GM12878 (cell line): Measurements from ENCODE around the gene ZMAT1.

Source experiments
- RAD21 ChIP-seq: IDR thresholded peaks from 2 replicates; pipeline ENCODE4 v1.6.1; 2011; ENCODE audit warnings: mild to moderate bottlenecking, low read depth, low read length, moderate library complexity; ENCODE audit not compliant: insufficient read depth
- YBX1 ChIP-seq: fragments of 450-650 bp; IDR thresholded peaks from 2 replicates; pipeline ENCODE4 v1.6.1; 2016; ENCODE audit warnings: antibody characterized with exemption
- ZZZ3 ChIP-seq: IDR thresholded peaks from 2 replicates; pipeline ENCODE4 v1.6.1; 2011; ENCODE audit warnings: low read depth; ENCODE audit not compliant: control insufficient read depth, insufficient read length
- TF ChIP-seq, protein P1 (sequence below), 3 experiments: IDR thresholded peaks in 2 of 3; conservative IDR thresholded peaks in 1 of 3; 2 replicates each; pipeline ENCODE4 v1.5.1; 2011; ENCODE audit warnings: low read depth in 3 of 3, low read length in 3 of 3, mild to moderate bottlenecking in 3 of 3, control low read depth in 2 of 3, moderate library complexity in 2 of 3, inconsistent platforms in 1 of 3, mixed read lengths in 1 of 3; ENCODE audit not compliant: control insufficient read depth in 2 of 3, insufficient read depth in 1 of 3; ENCODE audit errors: extremely low read depth in 1 of 3

- TF ChIP-seq ZZZ3 (no peak), YBX1 (no peak), RAD21 (no peak)
- TF ChIP-seq, protein P1, sequence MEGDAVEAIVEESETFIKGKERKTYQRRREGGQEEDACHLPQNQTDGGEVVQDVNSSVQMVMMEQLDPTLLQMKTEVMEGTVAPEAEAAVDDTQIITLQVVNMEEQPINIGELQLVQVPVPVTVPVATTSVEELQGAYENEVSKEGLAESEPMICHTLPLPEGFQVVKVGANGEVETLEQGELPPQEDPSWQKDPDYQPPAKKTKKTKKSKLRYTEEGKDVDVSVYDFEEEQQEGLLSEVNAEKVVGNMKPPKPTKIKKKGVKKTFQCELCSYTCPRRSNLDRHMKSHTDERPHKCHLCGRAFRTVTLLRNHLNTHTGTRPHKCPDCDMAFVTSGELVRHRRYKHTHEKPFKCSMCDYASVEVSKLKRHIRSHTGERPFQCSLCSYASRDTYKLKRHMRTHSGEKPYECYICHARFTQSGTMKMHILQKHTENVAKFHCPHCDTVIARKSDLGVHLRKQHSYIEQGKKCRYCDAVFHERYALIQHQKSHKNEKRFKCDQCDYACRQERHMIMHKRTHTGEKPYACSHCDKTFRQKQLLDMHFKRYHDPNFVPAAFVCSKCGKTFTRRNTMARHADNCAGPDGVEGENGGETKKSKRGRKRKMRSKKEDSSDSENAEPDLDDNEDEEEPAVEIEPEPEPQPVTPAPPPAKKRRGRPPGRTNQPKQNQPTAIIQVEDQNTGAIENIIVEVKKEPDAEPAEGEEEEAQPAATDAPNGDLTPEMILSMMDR (IDR thresholded peaks at IDR 0.05 in 2 of 3, conservative IDR thresholded peaks at IDR 0.05 in 1 of 3; ENCODE audit: control insufficient read depth in 2 of 3, extremely low read depth in 1 of 3, insufficient read depth in 1 of 3, low read depth in 3 of 3, low read length in 3 of 3) = no peak
Measured at GRCh38 chrX:101931136-101931487, 715 bp downstream of the ZMAT1 start.
